GM18909 (cell line): Measurements from ENCODE around the gene EIF4EBP2.

ENCODE experiments used
- ATAC-seq: cut with Tn5 transposase; IDR thresholded peaks from one replicate; pipeline ENCODE4 v1.9.1; 2021; ENCODE audit warnings: mild to moderate bottlenecking; ENCODE audit not compliant: unreplicated experiment, poor library complexity

EIF4EBP2 gene

GRCh38 chr10:70457759-70458305, 53.9 kb downstream of the EIF4EBP2 start:
- ATAC-seq: no peak

- ATAC-seq: no peak
Measured at GRCh38 chr10:70458329-70459060, 54.5 kb downstream of the EIF4EBP2 start.

GRCh38 chr10:70459061-70459773, 55.3 kb downstream of the EIF4EBP2 start:
- ATAC-seq: no peak

- no peak for ATAC-seq
Measured at GRCh38 chr10:70459774-70460490, 56.0 kb downstream of the EIF4EBP2 start.

GRCh38 chr10:70461397-70462348, 57.7 kb downstream of the EIF4EBP2 start:
- ATAC-seq: no peak

- no peak for ATAC-seq
Measured at GRCh38 chr10:70462349-70462984, 58.5 kb downstream of the EIF4EBP2 start.

GRCh38 chr10:70465278-70465677, 61.3 kb downstream of the EIF4EBP2 start:
- no peak for ATAC-seq

- no peak for ATAC-seq
Measured at GRCh38 chr10:70465832-70466231, 61.9 kb downstream of the EIF4EBP2 start.

GRCh38 chr10:70466951-70467350, 63.0 kb downstream of the EIF4EBP2 start:
- ATAC-seq: no peak

- ATAC-seq: no peak
Measured at GRCh38 chr10:70472799-70473454, 69.0 kb downstream of the EIF4EBP2 start.

GRCh38 chr10:70474780-70475179, 70.8 kb downstream of the EIF4EBP2 start:
- no peak for ATAC-seq

GRCh38 chr10:70475661-70476060, 71.7 kb downstream of the EIF4EBP2 start:
- ATAC-seq: no peak

GRCh38 chr10:70476249-70477035, 72.5 kb downstream of the EIF4EBP2 start:
- no peak for ATAC-seq

GRCh38 chr10:70477661-70478162, 73.8 kb downstream of the EIF4EBP2 start:
- ATAC-seq: no peak
